Hematopoietic multipotent progenitor cell treated with erythropoietin and hydrocortisone succinate and interleukin-3 and kit ligand, for 8 days (in vitro differentiated cells): ENCODE measurements around the gene PCSK6.

Experiments
- DNase-seq: peaks from one replicate; pipeline ENCODE4 v3.0.0-alpha.2; 2015

PCSK6 gene

GRCh38 chr15:101522621-101523559 lies 33.4 kb upstream of the PCSK6 start:
- DNase-seq, result no peak

- no peak for DNase-seq
Observed at GRCh38 chr15:101522091-101522490, 32.6 kb upstream of the PCSK6 start.

- DNase-seq, result peak; percentile 28
Observed at GRCh38 chr15:101521591-101521990, 32.1 kb upstream of the PCSK6 start.

- no peak for DNase-seq
Observed at GRCh38 chr15:101521069-101521468, 31.6 kb upstream of the PCSK6 start.

- no peak for DNase-seq
Observed at GRCh38 chr15:101520395-101520794, 30.9 kb upstream of the PCSK6 start.

- DNase-seq, result no peak
Observed at GRCh38 chr15:101517504-101517903, 28.0 kb upstream of the PCSK6 start.

GRCh38 chr15:101514318-101514717 lies 24.8 kb upstream of the PCSK6 start:
- DNase-seq, result no peak

- DNase-seq, result no peak
Observed at GRCh38 chr15:101511717-101512116, 22.2 kb upstream of the PCSK6 start.

- DNase-seq, result no peak
Observed at GRCh38 chr15:101510212-101511197, 21.0 kb upstream of the PCSK6 start.

GRCh38 chr15:101509279-101509678 lies 19.8 kb upstream of the PCSK6 start:
- DNase-seq, result no peak

- DNase-seq, result no peak
Observed at GRCh38 chr15:101506491-101506890, 17.0 kb upstream of the PCSK6 start.

GRCh38 chr15:101505610-101506337 lies 16.3 kb upstream of the PCSK6 start:
- no peak for DNase-seq

GRCh38 chr15:101504866-101505609 lies 15.5 kb upstream of the PCSK6 start:
- no peak for DNase-seq

- no peak for DNase-seq
Observed at GRCh38 chr15:101504373-101504772, 14.9 kb upstream of the PCSK6 start.

- no peak for DNase-seq
Observed at GRCh38 chr15:101503296-101503599, 13.7 kb upstream of the PCSK6 start.

- DNase-seq, result no peak
Observed at GRCh38 chr15:101502572-101503295, 13.2 kb upstream of the PCSK6 start.

- peak; percentile 84 for DNase-seq
Observed at GRCh38 chr15:101501703-101502373, 12.3 kb upstream of the PCSK6 start.

GRCh38 chr15:101500865-101501551 lies 11.5 kb upstream of the PCSK6 start:
- peak; percentile 22 for DNase-seq

GRCh38 chr15:101499863-101500713 lies 10.6 kb upstream of the PCSK6 start:
- peak; percentile 79 for DNase-seq
